HG02759 (cell line): ENCODE measurements around the gene NR4A2.
A peak's percentile ranks its signal among the peaks of the same experiment; 100 is the strongest.

Experiments
- ATAC-seq: cut with Tn5 transposase; IDR thresholded peaks from one replicate; pipeline ENCODE4 v1.9.1; 2021; ENCODE audit warnings: mild to moderate bottlenecking, moderate library complexity; ENCODE audit not compliant: unreplicated experiment

The NR4A2 gene

DNA sequence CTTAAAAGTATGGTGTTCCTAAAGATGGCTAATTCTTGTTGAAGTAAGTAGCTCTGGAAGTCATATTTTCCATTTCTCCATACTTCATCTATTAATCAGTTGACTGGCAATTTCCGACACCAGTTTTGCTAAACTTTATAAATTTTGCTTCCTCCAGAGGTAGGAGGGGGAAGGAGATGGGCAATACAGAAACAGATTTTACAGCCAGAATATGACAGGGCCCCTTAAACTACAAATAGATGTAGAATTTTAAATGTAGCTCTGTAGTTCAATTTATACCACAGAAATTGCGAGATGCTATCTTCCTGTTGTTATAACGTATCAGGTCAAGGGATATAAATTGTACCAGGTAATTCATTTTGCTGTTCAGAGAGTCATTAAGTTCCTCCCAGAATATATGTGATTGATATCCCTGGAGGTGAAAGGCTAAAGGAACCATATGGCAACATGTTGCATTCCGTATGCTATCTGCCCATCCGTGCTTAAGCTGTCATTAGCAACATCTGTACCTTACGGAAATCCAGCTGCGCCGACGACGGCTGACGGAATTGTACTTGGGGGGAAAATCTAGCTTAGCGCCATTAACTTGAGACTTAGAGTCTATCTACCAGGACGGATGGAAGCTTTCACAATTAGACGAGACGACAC lies 8.4 kb upstream of the NR4A2 start:
- peak; percentile 12 for ATAC-seq

DNA sequence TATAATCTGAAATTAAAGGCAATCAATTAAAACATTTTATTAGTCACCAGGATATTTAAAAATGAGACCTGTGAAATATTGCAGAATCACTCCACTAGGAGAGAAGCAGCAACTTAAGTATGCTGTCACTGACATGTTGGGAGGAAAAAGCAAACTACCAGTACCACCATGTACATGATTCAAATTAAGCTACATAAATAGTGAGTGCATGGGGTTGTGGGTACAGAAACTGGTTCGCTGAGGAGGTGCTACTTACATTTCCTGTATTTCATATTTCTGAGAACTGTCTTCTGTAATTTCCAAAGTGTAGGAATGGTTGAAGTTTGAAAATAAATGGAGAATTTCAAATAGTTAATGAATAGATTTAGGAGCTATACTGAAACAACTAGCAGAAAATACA lies 7.9 kb upstream of the NR4A2 start:
- no peak for ATAC-seq

DNA sequence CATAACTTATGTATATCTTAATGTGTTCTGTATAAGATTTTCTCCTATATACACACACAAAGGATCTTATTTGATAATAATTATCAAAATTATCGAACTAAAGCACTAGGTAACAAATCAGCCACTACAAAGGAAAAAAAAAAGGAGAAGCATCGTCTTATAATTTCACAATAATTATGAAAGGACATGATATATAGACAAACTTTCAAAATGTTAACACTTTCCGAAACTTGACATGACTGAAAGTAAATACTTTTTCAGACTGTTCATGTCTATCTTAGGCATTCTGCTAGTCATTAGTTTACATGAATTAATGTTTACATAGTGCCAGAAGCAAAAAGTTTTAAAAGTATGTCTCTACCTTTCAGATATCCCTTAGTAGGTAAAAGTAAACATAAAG lies 7.3 kb upstream of the NR4A2 start:
- ATAC-seq, result no peak

DNA sequence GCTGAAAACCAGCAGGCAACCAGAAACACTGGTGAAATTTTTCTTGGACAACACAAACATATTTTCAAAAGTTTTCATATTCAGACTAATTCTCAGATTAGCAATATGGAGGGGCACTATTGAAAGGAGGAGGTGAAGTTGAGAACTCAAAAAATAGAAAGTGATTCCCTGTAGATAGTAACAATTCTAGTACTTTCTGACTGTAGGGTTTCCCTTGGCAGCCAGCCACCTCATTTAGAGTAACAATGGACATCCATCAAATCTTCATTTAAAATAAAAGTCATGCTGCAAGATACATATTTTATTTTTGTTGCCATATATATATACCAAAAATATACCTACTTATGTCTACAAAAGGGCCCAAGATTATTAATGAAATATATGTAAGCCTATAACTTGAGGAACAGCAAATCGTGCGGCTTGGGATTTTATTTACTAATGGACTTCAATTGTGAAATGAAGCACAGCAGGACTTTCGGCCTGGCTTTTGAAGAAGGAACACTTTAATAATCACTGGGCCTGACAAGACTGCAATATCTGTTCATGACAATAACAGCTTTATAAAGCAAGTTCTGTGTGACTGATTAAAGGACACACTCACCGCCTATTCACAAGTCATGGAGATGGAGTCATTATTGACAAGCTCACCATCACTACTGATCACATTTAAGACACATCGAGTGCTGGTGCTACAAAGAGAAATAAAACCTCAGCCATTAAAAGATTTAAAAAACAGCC lies 6.8 kb upstream of the NR4A2 start:
- ATAC-seq, result no peak

DNA sequence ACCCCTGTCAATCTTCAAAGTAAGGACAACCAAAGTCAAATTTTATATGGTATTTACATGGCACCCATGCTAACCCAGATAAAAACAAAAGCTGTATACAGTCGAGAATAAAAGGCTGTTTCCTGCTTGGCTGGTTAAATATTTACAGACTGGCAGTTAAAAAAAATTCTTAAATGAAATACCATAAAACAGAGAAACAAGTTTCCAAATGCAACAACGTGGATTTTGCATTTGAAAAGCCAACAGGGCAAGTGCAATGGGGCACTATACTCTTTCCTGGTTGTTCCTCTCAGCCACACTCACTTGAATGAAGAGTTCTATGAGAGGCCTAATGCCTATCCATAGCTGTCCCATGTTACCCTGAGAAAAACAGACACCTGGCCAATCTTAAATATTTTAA lies 6.1 kb upstream of the NR4A2 start:
- no peak for ATAC-seq

DNA sequence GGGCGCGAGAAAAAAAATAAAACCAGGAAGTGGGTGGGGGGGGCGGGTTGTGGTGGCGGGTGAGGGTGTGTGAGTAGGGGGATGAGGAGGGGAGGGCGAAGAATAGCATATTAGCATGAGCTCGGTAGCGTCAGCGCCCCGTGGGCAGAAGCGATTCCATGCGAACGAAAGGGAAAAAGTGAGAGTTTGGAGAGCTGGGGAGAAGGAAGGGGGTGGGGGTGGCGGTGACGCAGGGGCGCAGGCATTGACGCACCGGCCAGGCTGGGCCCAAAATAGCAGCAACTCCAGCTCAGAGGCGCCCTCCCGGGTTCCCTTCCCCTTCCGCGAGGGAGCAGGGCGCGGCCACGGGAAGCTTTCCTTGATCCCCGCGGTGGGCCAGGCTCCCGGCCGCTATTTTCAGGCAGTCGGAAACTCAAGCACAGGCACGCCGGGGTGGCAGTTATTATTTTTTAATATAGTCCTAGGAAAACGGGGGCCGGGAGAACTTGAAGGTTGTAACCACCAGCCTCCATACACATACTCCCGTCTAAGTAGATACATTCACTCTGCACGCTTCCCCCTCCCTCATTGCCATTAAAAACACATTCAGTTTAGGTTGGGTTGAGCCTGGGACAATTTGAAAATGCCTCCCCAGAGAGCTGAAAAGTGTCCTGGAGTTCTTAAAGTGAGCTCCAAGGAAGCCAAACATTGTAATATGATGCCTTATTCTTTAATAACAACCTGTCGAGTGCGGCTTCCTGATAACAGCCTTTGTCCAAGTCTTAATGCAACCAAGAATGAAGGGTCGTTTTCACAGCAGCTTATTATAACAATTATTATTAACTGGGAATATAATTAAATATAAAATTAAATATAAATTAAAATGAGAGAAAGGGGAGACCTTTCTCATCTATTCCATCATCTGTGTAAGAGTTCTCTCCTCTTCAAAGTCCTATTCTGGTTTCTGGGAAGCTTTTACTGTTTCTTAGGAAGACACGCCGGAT lies 2.3 kb upstream of the NR4A2 start:
- ATAC-seq, result peak; percentile 20

DNA sequence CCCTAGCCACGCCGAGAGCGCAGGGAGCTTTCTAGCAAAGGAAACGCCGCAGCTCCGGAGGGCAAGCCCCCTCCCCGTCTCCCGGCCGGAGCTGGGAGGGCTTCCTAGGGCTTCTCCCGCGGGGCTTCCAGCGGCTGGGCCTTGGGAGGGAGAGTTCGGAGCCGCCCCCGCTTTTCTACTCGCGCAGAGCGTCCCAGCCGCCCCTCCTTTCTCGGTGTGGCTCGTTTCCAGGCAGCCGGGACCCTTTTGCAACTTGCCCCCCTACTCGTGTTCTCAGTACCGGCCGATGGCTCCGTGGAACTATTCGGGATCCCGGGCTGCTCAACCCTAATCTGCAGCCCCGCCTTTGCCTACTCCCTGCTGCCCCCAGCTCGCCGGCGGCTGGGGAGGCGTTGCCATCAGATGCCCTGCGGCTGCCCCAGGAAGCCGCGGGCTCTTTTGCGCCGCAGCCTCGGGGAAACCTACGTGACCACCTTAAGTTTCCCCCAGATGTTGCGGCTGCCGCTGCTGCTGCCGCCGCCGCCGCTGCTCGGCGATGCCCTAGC lies 1.5 kb upstream of the NR4A2 start:
- peak; percentile 54 for ATAC-seq

DNA sequence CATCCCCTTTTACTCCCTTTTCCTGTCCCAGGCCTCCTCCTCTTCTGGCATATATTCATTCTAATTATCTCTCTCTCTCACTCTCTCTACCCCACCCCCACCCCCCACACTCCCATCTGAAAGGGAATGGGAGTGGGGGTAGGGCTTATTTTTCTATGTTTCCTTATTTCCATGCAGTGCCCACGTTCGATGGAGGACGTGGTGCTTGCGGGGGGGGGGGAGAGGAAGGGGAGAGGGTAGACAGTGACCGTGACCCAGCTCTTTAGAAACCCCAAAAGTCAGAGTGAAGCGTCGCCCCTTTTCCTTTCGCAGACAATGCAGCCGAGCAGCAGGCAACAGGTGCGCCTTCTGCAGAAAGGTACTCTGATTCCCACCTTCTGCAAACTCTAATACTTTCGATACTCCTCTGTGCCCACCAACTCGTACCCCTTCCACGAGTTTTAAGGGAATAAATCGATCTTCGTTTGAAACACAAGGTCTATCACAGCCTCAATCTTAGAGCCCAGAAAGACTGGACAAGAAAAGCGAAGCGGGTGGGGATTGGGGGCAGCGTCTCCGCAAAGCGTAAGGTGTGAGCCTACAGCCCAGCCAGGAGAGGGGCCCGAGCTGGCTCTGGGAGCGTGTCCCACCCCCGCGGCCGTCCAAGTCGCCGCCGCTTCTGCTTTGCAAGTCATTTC lies 891 bp upstream of the NR4A2 start:
- ATAC-seq, result peak; percentile 20

DNA sequence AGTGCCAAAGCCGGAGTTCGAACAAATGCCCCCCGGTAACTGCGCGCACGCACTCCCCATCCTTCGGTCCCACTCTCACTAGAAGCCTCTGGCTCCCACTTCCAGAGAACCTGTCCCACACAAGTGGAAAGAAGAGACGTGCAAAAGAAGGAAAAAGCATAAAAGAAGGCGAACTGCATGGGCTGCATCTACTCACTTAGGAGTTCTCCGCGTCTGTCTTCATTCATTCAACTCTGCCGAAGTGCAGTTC lies 312 bp downstream of the NR4A2 start:
- peak; percentile 1 for ATAC-seq

DNA sequence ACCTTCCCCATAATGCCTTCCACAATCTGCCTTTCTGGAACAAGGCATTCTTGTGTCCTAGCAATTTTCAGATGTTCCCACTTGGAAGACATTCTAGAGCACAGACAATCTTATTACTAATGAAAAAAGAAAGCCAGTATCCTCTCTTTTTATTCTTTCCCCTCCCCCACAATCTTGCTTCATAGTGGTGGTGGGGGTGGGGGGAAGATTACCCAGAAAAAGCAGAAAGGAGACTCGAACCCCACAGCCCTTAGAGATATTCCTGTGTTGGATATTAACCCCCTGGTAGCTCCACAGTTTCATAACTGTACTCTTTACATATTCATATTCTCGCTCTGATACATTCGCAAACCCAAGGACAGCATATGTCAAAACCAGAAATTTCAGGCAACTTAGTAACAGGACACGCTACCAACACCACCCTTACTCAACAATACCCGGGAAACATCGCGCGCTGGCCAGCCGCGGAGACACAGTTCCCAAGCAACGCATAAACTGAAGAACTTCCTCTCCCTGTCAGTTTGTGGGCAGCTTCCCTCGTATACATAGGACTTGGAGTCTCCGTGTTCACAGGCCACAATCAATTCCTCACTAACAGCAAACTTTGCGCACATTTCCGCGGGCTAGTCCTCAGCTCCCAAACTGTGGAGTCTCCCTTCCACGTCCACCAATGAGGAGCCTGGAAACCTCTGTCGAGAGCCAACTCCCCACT lies 793 bp downstream of the NR4A2 start:
- no peak for ATAC-seq

DNA sequence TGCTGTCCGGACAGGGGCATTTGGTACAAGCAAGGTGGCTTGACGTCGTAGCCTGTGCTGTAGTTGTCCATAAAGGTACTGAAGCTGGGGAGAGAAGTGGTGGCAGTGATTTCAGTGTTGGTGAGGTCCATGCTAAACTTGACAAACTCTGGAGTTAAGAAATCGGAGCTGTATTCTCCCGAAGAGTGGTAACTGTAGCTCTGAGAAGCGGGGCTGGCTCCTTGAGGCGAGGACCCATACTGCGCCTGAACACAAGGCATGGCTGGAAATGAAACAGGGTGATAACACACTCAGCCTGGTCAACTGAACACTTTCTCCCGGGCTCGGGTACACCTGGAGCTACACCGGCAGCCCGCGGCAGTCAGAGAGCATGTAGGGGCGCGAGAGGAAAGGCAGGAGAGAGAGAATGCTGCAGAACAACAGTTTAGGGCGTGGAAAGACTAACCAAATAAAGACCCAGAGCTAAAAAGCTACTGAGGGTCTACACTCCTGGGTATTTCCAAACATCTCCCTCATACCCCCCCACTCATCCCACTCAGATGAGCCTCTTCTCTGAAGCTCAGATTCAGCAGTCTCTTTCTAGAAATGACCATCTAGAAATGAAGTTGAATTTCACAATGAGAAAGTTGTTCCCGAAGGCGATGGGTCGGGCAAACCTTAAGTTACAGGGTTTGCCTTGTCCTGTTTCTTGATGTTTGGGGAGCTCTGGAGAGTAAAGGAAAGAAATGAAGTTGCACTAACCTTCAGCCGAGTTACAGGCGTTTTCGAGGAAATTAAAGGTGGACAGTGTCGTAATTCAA lies 2.4 kb downstream of the NR4A2 start:
- no peak for ATAC-seq

DNA sequence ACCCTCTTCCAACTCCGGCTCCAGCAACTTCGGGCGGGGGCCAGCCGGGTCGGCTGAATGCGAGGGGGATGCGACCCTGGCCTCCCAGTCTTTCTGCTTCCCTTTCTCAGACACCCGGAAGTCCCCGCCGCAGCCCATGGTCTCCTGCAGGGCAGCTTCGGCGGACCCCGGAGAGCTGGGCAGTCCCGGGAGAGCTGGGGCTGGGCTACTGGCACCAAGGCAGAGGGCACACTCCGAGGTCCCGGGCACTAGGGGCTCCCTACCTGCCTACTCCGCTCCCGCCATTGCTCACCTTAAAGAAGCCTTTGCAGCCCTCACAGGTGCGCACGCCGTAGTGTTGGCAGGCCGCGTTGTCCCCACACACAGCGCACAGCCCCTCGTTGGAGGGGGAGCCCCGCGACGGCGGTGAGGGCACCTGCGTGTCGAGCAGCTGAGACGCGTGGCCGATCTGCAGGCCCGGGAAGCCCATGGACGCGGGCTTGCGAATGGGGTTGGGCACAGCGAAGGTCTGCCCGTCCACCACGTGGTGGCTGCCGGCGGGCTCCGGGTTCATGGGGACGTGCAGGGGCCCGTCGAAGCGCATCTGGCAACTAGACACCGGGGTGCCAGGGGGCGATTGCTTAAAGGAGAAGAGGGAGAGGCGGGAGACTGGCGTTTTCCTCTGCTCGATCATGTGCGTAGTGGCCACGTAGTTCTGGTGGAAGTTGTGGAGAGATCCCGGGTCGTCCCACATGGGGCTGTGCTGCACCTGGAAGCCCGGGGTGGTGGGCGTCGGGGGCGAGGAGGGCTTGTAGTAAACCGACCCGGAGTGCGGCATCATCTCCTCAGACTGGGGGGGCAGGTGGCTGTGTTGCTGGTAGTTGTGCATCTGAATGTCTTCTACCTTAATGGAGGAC lies 3.2 kb downstream of the NR4A2 start:
- no peak for ATAC-seq

DNA sequence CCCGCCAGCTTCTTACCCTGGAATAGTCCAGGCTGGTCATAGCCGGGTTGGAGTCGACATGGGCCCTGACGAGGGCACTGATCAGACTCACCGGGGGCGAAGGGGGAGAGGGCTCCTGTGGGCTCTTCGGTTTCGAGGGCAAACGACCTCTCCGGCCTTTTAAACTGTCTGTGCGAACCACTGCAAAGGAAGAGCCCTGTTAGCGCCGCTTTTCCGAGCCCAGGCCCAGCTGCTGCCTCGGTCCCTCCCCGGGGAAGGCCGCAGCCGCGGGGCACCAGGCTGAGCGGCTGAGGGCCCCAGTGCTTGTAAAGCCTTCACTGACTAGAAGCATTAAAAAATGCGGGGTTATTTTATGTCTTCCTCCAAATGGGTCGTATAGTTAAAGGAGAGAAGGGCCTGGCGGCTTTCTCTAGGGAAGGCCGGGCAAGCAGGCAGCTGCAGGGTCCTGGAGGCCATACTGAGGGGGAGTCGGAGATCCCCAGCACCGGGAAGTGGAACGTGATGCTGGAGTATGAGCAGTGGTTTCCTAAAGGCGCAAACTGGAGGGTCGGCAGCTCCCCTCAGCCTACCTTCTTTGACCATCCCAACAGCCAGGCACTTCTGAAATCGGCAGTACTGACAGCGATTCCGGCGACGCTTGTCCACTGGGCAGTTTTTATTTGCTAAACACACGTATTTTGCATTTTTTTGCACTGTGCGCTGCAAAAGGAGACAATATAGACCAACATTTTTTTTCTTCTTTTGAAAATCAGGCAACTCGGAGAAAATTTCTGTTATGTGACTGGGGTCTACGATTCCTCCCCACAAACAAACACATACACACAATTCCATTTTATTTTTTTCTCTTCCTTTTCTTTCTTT lies 4.5 kb downstream of the NR4A2 start:
- no peak for ATAC-seq

DNA sequence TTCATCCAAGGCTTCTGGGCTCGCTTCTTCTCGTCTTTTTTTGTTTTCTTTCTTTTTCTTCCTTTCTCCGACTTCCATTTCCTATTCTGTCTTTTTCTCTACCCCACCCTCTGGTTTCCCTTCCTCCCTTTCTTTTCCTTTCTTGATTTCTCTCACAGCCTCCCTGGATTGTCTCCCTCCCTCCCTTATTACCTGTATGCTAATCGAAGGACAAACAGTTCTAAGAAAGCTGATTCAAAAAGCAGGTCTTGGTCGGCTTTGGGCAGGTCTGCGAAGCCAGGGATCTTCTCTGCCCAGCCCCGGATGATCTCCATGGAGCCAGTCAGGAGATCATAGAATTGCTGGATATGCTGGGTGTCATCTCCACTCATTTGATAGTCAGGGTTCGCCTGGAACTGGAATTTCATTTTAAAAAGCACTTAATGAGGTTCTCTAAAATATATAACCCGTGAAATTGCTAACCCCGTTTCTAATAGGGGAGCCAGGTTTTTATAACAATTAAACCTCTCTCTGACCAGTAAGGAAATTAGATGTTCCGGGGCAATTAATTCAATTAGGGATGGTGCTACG lies 5.9 kb downstream of the NR4A2 start:
- ATAC-seq, result no peak

DNA sequence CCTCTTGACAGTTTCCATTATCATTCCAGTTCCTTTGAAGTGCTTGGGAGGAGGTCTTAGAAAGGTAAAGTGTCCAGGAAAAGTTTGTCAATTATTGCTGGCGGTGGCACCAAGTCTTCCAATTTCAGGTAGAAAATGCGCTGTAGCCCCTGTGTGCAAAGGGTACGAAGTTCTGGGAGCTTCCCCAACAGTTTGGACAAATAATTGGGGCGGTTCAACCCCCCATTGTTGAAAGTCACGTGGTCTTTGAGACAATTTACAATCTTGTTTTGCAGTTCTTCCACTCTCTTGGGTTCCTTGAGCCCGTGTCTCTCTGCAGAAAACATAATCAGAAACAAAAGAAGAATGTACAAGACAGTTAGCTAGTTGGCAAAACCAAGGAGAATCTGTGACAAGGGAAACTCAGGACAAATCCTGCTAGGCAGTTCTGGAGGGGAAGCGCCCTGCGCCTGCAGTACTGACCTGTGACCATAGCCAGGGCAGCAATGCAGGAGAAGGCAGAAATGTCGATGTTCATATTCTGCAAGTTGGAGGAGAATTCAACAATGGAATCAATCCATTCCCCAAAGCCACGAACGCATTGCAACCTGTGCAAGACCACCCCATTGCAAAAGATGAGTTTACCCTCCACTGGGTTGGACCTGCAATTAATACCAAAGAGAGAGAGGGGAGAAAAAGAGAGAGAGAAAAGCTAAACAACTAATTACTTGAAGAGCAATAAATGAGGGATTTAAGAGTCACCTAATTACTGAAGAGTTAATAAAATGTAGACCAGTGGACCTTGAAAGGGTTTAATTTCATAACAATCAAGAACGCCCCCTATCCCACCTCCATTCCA lies 6.6 kb downstream of the NR4A2 start:
- ATAC-seq, result no peak

DNA sequence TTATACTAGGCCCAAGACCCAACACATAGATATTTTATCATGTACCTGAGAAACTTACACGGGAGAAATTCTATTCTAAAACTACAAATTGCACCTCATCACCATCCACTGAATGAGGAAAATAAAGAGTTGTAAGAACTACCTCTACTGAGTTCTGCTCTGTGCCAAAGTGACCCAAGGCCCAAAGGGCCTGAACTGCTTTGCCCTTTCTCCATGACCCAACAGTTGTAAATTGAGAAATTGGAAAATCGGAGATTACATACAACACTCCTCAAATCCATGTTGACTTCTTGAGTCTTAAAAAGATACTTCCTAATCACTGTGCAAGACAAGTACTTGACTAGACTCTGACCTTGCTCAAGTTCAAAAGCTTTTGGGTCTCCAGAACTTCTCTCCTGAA lies 8.8 kb downstream of the NR4A2 start:
- ATAC-seq, result no peak
